Body of pancreas (tissue), 4 donors: ENCODE data around the gene SLC37A1. TPM values are rescaled to one million over a fixed set of nuclear protein-coding genes. Genes with fewer than 3 reads are reported as not detected.

ENCODE experiments used
- ATAC-seq: fragments of 150-250 bp; one replicate; pipeline ENCODE4 v1.9.1; 2016
- DNase-seq, 4 donors: peaks; one replicate each; pipeline ENCODE4 v3.0.0-alpha.2; 2019
- H3K27ac ChIP-seq, 4 donors: fragments of 200-600 bp; sonication (generic); 1 replicate in 3 of 4; 2 replicates in 1 of 4; pipeline versions ENCODE4 v1.5.1 to v1.6.1; 2016 to 2019; ENCODE audit warnings: mild to moderate bottlenecking in 1 of 4, mixed read lengths in 1 of 4, moderate library complexity in 1 of 4
- H3K27me3 ChIP-seq, 2 donors: fragments of 200-600 bp; sonication (generic); one replicate each; pipeline ENCODE4 v1.6.0; 2016; ENCODE audit warnings: mild to moderate bottlenecking in 1 of 2
- H3K36me3 ChIP-seq, 2 donors: fragments of 200-600 bp; sonication (generic); replicated peaks in 1 of 2; 2 replicates each; pipeline ENCODE4 v1.5.1; 2016; ENCODE audit warnings: low read depth in 2 of 2; ENCODE audit not compliant: insufficient read depth in 1 of 2
- H3K4me1 ChIP-seq: fragments of 200-600 bp; sonication (generic); one replicate; pipeline ENCODE4 v1.6.0; 2016
- H3K4me3 ChIP-seq, 2 donors: fragments of 200-600 bp; sonication (generic); 1 replicate in 1 of 2; 2 replicates in 1 of 2; pipeline ENCODE4 v1.5.1; 2016 to 2019
- H3K9me3 ChIP-seq, 3 donors: fragments of 200-600 bp; sonication (generic); 1 replicate in 2 of 3; 2 replicates in 1 of 3; pipeline ENCODE4 v1.5.1; 2016
- CTCF ChIP-seq, 7 experiments: fragments of 450-650 bp in 4 of 7; fragments of 200-600 bp in 3 of 7; sonication (generic) in 3 of 7; IDR thresholded peaks; one replicate each; pipeline ENCODE4 v1.5.1; 2016 to 2019; ENCODE audit warnings: antibody characterized with exemption in 7 of 7
- POLR2A ChIP-seq, 3 donors: fragments of 450-650 bp; IDR thresholded peaks; one replicate each; pipeline ENCODE4 v1.6.1; 2016; ENCODE audit warnings: antibody characterized with exemption in 3 of 3, mild to moderate bottlenecking in 2 of 3
- WGBS, 2 donors: methylation state at CpG; one replicate each; pipeline ENCODE4 v1.1.5; 2017; 5-methylcytosine and 5-hydroxymethylcytosine counted together
- intact Hi-C: fragments of 100-400 bp; cut with DNase I; formaldehyde crosslinking; loops from one replicate; pipeline ENCODE4 v1.15.1; 2023
- total RNA-seq, 2 donors: library from RNA; depleted of rRNA; stranded (reverse); fragments of >200 nt; gene quantifications; one replicate each; pipeline ENCODE4 v1.1.0, GENCODE V29; 2016

SLC37A1 gene
- total RNA-seq, 2 donors from 2014 or later, result 6.3 to 16.3 TPM

- no peaks in the 10 kb centered on the region for H3K27me3 ChIP-seq
- 70 to 85% methylated on average over 7 to 12 of the region's 16 CpGs for WGBS, 2 donors
- H3K27ac ChIP-seq, result no peak overlapping the region
- ATAC-seq, result no peak
- H3K36me3 ChIP-seq, result peaks cover 0 to 2% of the 10 kb centered on the region in 2 donors
- H3K9me3 ChIP-seq, result no peaks in the 10 kb centered on the region
- intact Hi-C loops, result no loop called here
- no peaks in the 10 kb centered on the region for H3K4me1 ChIP-seq
- DNase-seq, result no peak
- H3K4me3 ChIP-seq, result no peak overlapping the region
- no peak for TF ChIP-seq POLR2A (IDR thresholded peaks at IDR 0.05)
- TF ChIP-seq CTCF (IDR thresholded peaks at IDR 0.05), result no peak
Measured at GRCh38 chr21:42580076-42580792, 66.6 kb downstream of the SLC37A1 start.

GRCh38 chr21:42580793-42581321 is 67.2 kb downstream of the SLC37A1 start:
- Histone ChIP-seq H3K4me1 (no peaks in the 10 kb centered on the region), H3K27me3 (no peaks in the 10 kb centered on the region), H3K9me3 (no peaks in the 10 kb centered on the region), H3K27ac (no peak overlapping the region), H3K4me3 (no peak overlapping the region), H3K36me3 (peaks cover 0 to 2% of the 10 kb centered on the region in 2 donors)
- intact Hi-C loops, result no loop called here
- WGBS, 2 donors, result 88 to 91% methylated on average over 15 to 16 of the region's 16 CpGs
- DNase-seq (no peak), ATAC-seq (no peak)
- TF ChIP-seq POLR2A (IDR thresholded peaks at IDR 0.05) (no peak), CTCF (IDR thresholded peaks at IDR 0.05) (no peak)

- Histone ChIP-seq H3K36me3 (no peaks in the 10 kb centered on the region), H3K9me3 (no peaks in the 10 kb centered on the region), H3K4me3 (no peak overlapping the region), H3K27me3 (no peaks in the 10 kb centered on the region), H3K27ac (no peak overlapping the region), H3K4me1 (no peaks in the 10 kb centered on the region)
- no peak for DNase-seq
- ATAC-seq, result no peak
- intact Hi-C loops, result no loop called here
- 75 to 84% methylated on average over 6 to 13 of the region's 13 CpGs for WGBS, 2 donors
- no peak for TF ChIP-seq POLR2A (IDR thresholded peaks at IDR 0.05)
- no peak for TF ChIP-seq CTCF (IDR thresholded peaks at IDR 0.05)
Measured at GRCh38 chr21:42581336-42581992, 67.8 kb downstream of the SLC37A1 start.

GRCh38 chr21:42581993-42582786 is 68.5 kb downstream of the SLC37A1 start:
- intact Hi-C loops, result no loop called here
- H3K9me3 ChIP-seq, result no peaks in the 10 kb centered on the region
- no peak overlapping the region for H3K4me3 ChIP-seq
- no peaks in the 10 kb centered on the region for H3K36me3 ChIP-seq
- TF ChIP-seq POLR2A (IDR thresholded peaks at IDR 0.05) (no peak), CTCF (IDR thresholded peaks at IDR 0.05) (no peak)
- ATAC-seq (no peak), DNase-seq (no peak)
- H3K27me3 ChIP-seq, result no peaks in the 10 kb centered on the region
- no peaks in the 10 kb centered on the region for H3K4me1 ChIP-seq
- H3K27ac ChIP-seq, result no peak overlapping the region
- WGBS, 2 donors, result 76 to 88% methylated on average over 9 to 17 of the region's 17 CpGs
